Ishikawa (cell line): ENCODE data around the gene ADCY10.

Experiments used
- CEBPB ChIP-seq: IDR thresholded peaks from 2 replicates; pipeline ENCODE4 v1.6.1; 2012
- CREB1 ChIP-seq: IDR thresholded peaks from 2 replicates; pipeline ENCODE4 v1.6.1; 2012; ENCODE audit warnings: low read depth
- EGR1 ChIP-seq: IDR thresholded peaks from 2 replicates; pipeline ENCODE4 v1.6.1; 2012
- EP300 ChIP-seq: IDR thresholded peaks from 2 replicates; pipeline ENCODE4 v1.6.1; 2012; ENCODE audit warnings: borderline replicate concordance
- FOXM1 ChIP-seq: IDR thresholded peaks from 2 replicates; pipeline ENCODE4 v1.6.1; 2012; ENCODE audit warnings: low read depth, borderline replicate concordance
- NFIC ChIP-seq: IDR thresholded peaks from 2 replicates; pipeline ENCODE4 v1.6.1; 2012
- RAD21 ChIP-seq: IDR thresholded peaks from 2 replicates; pipeline ENCODE4 v1.6.1; 2012; ENCODE audit warnings: low read depth
- TAF1 ChIP-seq: IDR thresholded peaks from 2 replicates; pipeline ENCODE4 v1.6.1; 2012; ENCODE audit warnings: low read depth, mild to moderate bottlenecking
- TCF12 ChIP-seq: IDR thresholded peaks from 2 replicates; pipeline ENCODE4 v1.6.1; 2012; ENCODE audit warnings: low read depth
- TEAD4 ChIP-seq: IDR thresholded peaks from 2 replicates; pipeline ENCODE4 v1.6.1; 2012
- YY1 ChIP-seq: IDR thresholded peaks from 2 replicates; pipeline ENCODE4 v1.6.1; 2012; ENCODE audit warnings: low read depth
- ZBTB7A ChIP-seq: IDR thresholded peaks from 2 replicates; pipeline ENCODE4 v1.6.1; 2012; ENCODE audit warnings: low read depth
- TF ChIP-seq, protein P1 (sequence below): IDR thresholded peaks from 2 replicates; pipeline ENCODE4 v1.6.1; 2012
- TF ChIP-seq, protein P2 (sequence below): IDR thresholded peaks from 2 replicates; pipeline ENCODE4 v1.6.1; 2012
- TF ChIP-seq, protein P3 (sequence below): IDR thresholded peaks from 2 replicates; pipeline ENCODE4 v1.6.1; 2012; ENCODE audit warnings: low read depth, mild to moderate bottlenecking

The ADCY10 gene

DNA sequence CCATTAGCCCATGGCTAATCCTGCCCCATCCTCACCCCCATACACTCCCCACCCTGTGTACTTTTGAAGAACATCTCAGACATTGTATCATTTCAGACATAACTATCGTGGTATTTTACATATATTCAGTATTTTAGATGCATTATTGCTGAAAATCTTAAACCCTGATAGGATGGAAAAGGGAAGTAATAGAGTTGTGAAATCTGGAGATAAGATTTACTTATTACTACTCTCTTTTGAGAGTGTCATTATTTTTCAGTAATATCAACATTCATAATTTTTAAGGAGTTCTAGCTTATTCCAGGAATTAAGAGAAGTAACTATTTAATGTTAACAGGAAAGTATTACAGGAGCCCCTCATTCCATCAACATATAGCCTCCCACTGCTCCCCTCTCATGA, 34.4 kb downstream of the ADCY10 start:
- TF ChIP-seq EGR1 (no peak), TAF1 (no peak), RAD21 (no peak), EP300 (no peak), TCF12 (no peak), CEBPB (no peak), CREB1 (no peak), ZBTB7A (no peak), FOXM1 (no peak), NFIC (no peak), TEAD4 (no peak)
- TF ChIP-seq, protein P1, sequence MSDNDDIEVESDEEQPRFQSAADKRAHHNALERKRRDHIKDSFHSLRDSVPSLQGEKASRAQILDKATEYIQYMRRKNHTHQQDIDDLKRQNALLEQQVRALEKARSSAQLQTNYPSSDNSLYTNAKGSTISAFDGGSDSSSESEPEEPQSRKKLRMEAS = no peak
- TF ChIP-seq, protein P2, sequence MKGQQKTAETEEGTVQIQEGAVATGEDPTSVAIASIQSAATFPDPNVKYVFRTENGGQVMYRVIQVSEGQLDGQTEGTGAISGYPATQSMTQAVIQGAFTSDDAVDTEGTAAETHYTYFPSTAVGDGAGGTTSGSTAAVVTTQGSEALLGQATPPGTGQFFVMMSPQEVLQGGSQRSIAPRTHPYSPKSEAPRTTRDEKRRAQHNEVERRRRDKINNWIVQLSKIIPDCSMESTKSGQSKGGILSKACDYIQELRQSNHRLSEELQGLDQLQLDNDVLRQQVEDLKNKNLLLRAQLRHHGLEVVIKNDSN = no peak

DNA sequence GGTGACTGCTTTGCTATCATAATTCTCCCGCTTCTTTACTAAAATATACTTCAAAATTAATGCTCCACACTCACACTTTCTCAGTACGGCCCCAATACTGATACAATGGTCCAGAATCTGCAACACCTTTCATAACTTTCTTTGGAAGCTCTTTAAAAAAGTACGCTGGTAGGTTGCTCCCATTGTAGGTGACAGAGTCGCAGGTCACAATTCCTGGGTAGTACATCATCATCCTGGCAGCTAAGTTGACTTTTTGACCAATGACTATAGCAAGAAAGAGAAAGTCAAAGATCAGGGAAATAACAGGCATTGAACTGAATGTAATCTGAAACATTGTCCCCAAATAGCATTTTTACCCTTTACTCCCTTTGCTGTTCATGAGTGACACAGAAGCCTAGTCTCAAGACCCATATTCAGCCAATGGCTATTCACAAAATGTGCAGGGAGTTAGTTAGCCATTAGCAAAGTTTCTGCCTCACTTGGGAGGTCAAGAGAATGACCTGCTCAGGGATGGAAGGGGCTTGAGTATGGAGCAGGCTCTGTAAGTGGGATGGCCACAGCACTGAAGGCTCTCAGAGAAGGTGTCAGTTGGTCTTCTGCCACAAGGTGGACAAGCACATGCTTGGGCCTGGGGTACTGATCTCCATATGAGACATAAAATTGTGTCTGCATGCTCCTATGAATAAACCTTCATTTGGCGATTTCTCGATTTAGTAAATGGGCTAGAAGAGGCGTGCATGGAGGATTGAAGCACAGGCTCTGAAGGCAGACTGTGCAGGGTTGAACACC, 35.4 kb downstream of the ADCY10 start:
- TF ChIP-seq RAD21 = no peak
- no peak for TF ChIP-seq EGR1
- no peak for TF ChIP-seq TCF12
- TF ChIP-seq CREB1 = no peak
- no peak for TF ChIP-seq TEAD4
- TF ChIP-seq TAF1 = no peak

DNA sequence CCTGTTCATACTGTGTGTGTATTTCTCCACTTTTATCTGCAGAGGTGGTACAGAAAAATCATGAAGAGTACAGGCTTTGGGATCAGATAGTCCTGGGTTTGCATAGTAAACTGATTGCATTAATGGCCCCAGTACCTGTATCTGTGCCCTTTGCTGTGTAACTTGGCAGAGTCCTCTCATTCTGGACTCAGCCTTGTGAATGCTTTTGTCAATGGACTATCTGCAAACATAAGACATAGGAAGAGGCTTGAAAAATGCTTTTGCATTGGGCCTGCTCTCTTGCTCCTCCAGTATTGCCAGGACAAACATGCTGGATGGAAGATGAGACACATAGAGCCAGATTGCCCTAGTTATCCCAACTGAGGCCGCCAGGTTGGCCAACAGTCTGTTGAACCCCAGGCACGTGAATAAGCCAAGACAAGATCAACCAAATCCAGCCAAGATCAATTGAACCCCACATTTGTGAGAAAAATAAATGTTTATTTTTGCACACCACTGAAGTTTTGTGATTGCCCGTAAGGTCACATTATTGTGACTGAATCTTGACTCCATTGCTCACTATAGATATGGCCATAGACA, 37.2 kb downstream of the ADCY10 start:
- TF ChIP-seq, protein P1 = no peak
- TF ChIP-seq TAF1 (no peak), CREB1 (no peak), YY1 (no peak), CEBPB (no peak), TEAD4 (no peak), ZBTB7A (no peak), EP300 (no peak)

DNA sequence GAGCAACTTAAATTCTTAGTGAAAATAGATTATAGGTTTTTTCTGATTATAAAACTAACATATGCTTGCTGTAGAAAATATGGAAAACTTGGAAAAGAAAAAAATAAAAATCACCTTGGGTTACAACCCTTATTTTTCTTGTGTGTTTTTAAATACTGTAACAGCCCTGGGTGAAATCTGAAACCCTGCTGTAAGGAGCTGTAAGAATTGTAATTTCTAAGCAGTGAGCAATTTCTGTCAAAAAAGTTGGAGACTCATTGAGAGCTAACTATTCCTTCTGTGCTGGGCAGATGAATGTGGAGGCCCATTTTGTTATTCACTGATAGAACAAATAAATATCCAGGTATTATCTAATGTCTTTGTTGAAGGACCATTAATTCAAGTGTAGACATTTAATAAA, 42.6 kb downstream of the ADCY10 start:
- TF ChIP-seq YY1 (no peak), RAD21 (no peak), CREB1 (no peak), TCF12 (no peak), EP300 (no peak), TEAD4 (no peak), CEBPB (no peak), ZBTB7A (no peak), NFIC (no peak), FOXM1 (no peak), EGR1 (no peak), TAF1 (no peak)
- TF ChIP-seq, protein P3, sequence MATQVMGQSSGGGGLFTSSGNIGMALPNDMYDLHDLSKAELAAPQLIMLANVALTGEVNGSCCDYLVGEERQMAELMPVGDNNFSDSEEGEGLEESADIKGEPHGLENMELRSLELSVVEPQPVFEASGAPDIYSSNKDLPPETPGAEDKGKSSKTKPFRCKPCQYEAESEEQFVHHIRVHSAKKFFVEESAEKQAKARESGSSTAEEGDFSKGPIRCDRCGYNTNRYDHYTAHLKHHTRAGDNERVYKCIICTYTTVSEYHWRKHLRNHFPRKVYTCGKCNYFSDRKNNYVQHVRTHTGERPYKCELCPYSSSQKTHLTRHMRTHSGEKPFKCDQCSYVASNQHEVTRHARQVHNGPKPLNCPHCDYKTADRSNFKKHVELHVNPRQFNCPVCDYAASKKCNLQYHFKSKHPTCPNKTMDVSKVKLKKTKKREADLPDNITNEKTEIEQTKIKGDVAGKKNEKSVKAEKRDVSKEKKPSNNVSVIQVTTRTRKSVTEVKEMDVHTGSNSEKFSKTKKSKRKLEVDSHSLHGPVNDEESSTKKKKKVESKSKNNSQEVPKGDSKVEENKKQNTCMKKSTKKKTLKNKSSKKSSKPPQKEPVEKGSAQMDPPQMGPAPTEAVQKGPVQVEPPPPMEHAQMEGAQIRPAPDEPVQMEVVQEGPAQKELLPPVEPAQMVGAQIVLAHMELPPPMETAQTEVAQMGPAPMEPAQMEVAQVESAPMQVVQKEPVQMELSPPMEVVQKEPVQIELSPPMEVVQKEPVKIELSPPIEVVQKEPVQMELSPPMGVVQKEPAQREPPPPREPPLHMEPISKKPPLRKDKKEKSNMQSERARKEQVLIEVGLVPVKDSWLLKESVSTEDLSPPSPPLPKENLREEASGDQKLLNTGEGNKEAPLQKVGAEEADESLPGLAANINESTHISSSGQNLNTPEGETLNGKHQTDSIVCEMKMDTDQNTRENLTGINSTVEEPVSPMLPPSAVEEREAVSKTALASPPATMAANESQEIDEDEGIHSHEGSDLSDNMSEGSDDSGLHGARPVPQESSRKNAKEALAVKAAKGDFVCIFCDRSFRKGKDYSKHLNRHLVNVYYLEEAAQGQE = no peak
- TF ChIP-seq, protein P2 = no peak
- TF ChIP-seq, protein P1 = no peak

DNA sequence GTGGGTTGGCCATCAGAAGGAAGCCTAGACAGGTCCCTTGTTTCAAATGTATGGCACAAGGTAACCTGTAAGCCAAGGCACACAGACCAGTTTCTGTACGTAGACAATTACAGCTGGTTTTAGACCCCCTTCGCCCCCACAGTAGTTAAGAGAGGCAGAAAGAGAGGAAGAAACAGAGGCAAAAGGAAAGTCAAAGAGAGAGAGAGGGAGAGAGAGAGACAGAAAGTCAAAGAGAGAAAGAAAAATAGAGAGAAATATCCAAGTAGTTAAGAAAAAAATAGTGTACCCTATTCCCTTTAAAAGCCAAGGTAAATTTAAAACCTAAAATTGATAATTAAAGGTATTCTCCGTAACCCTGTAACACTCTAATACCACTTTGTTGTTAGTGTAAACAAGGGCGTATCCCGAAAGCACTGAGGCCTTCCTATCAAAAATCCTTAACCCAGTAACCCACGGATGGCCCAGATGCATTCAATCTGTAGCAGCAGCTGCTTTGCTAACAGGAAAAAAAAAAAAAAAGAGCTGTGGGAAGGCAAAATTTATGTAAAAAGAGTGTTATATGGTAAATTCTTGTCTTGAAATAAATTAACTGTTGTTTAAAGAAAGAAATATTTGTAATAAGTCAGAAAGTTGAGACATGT, 49.4 kb downstream of the ADCY10 start:
- no peak for TF ChIP-seq NFIC
- TF ChIP-seq TEAD4 = no peak
- no peak for TF ChIP-seq CREB1
- TF ChIP-seq YY1 = no peak
- TF ChIP-seq FOXM1 = no peak

DNA sequence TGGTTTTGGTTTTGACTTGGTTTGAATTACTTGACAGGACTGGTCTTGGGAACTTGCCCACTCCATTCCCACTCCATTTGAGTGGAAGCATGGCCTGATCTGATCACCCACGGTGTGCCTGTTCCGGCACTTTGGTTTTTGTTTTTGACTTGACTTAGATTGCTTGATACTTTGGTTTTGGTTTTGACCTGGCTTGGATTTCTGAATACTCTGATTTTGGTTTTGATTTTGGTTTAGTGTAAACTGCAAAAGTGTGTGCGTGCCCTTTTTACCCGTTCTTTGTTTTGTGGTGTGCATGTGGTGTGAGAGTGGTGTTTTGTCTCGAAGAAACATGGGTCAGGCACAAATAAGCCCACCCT, 50.0 kb downstream of the ADCY10 start:
- TF ChIP-seq YY1 = no peak
- TF ChIP-seq RAD21 = no peak
- TF ChIP-seq, protein P3 = no peak
- no peak for TF ChIP-seq TCF12
- no peak for TF ChIP-seq CREB1
- TF ChIP-seq, protein P2 = no peak
- TF ChIP-seq ZBTB7A = no peak
- TF ChIP-seq EP300 = no peak
- no peak for TF ChIP-seq FOXM1
- TF ChIP-seq NFIC = no peak
- TF ChIP-seq TAF1 = no peak
- no peak for TF ChIP-seq TEAD4
- TF ChIP-seq, protein P1 = no peak
- no peak for TF ChIP-seq CEBPB
- no peak for TF ChIP-seq EGR1
